ENCODE results near the gene TOR4A.
A peak's percentile ranks its signal among the peaks of the same experiment; 100 is the strongest.
"Not testable (repeated sequence)": the region's sequence is repeated elsewhere in the genome, so short reads cannot be mapped to it uniquely, and the experiment has no call there.

The TOR4A gene

GRCh38 chr9:137318602-137319001 is 41.1 kb downstream of the TOR4A start:
- DNase-seq (ENCODE audit: low read depth), result no peak

DNA sequence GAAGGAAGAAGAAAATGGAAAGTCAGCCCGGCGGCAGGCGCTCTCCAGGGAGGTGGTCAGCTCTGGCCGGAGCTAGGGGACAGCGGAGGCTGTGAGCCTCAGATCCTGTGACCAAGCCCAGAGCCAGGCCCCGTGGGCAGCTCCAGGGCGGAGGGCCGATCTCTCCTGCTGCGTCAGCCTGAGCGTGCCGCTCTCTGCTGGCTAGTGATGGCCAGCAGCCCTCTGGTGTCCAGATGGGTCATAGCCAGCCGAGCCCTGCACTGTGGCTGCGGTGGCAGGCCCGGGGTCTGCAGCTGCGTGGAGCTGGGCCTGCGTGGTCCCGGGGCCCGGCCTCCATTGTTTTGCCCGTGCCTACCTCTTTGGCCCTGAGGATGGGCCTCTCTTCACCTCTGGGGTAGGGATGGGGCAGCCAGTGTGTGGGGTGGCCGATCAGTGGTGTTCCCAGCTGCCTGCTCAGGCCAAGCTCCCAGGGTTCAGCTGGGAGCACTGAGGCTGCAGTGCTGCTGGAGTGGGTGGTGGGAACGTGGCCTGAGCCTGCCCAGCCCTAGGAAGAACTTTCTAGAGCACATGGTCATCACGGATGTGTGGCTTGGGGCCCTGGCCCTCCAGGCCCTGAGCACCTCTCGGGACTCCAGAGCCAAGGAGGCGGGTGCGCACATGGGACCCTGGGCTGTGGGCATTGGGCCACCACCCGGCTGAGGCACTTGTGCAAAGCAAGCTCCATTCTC is 41.6 kb downstream of the TOR4A start:
- peak; percentile 42 for DNase-seq (ENCODE audit: low read depth)

GRCh38 chr9:137319739-137320551 is 42.4 kb downstream of the TOR4A start:
- DNase-seq (ENCODE audit: low read depth), result no peak

DNA sequence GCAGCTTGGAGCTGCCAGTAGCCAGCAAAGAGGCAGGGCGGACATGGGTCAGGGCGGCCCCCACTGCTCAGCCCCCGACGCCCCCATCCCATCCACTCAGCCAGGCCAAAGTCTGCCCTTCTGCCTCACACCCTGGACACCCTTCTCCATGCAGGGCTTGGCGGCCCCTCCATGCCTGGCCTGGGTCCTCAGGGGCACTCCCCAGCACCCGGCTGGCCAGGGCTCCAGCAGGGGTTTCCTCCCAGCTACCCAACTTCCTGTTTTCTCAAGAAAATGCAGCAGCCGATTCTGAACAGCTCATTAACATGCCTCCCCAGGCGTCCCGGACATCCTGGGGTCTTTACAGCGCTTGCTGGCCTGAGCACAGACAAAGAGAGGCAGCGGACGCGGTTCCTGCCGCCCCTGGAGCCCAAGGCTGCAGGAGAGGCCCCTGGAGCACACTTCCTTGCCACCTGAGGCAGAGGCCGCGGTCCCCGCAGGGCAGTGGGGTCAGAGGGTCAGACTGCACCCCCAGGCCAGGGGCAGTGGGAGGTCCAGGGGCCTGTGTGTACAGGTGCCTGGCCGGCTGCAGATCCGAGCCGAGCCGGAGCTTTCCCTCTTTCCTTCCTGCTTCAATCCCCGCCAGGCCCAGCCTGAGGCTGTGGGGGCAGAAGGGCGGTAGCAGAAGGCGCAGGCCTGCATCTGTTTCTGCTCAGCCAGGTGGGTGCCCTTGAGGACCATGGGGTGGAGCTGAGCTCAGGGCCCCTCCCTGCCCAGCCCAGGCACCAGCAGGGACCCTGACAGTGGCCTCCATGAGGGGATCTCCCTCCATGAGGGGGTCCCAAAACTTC is 43.2 kb downstream of the TOR4A start:
- DNase-seq (ENCODE audit: low read depth), result no peak

- DNase-seq (ENCODE audit: low read depth), result no peak
These were observed 44.3 kb downstream of the TOR4A start for GRCh38 chr9:137321726-137322361.

DNA sequence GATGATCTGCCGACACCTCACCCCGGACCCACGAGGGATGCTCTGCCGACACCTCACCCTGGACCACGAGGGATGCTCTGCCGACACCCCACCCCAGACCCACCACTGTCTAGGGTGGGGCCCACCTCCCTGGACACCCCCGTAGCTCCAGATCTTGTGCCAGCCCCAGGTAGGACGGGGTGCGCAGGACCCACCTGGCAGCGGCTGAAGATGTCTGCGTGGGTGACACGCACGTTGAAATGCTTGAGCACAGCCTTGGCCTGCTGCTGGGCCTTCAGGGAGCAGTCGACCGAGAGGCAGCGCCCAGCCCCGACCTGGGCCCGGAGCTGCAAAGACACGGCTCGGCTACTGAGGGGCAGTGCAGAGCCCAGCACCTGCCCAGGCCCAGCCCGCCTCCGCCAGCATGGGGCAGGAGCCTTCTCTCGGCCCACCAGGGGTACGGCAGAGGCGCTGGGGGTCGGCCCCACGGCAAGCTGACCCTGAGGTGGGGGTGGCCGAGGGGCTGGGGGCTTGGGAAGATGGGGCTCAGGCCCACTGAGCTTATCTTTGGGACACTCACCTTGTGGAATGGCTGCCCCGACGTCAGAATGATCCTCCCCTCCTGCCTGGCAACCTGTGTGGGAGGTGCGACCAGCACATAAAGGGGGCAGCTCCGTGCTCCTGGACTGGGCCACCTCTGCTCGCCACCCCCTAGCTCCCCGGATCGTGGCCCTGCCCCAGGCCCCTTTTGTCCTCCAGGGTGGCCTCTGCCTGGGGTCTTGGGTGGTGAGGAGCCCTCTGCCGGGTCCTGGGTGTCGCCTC is 46.2 kb downstream of the TOR4A start:
- no peak for DNase-seq (ENCODE audit: low read depth)

GRCh38 chr9:137325124-137325523 is 47.6 kb downstream of the TOR4A start:
- no peak for DNase-seq (ENCODE audit: low read depth)

DNA sequence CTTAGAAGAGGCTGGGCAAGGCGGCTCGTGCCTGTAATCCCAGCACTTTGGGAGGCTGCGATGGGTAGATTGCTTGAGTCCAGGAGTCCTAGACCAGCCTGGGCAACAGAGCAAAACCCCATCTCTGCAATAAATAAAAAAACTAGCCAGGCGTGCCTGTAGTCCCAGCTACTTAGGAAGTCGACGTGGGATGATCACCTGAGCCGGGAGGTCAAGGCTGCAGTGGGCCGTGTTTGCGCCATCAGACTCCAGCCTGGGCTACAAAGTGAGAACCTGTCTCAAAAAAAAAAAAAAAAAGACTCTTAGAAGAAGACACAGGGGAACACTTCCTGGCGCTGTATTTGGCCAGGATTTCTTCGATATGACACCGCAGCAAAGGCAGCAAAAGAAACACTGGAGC is 48.3 kb downstream of the TOR4A start:
- DNase-seq (ENCODE audit: low read depth), result no peak

- no peak for DNase-seq (ENCODE audit: low read depth)
These were observed 49.0 kb downstream of the TOR4A start for GRCh38 chr9:137326445-137327065.

GRCh38 chr9:137327641-137328550 is 50.4 kb downstream of the TOR4A start:
- DNase-seq (ENCODE audit: low read depth), result peak; percentile 27

GRCh38 chr9:137329590-137329989 is 52.1 kb downstream of the TOR4A start:
- DNase-seq (ENCODE audit: low read depth), result not testable (repeated sequence)

DNA sequence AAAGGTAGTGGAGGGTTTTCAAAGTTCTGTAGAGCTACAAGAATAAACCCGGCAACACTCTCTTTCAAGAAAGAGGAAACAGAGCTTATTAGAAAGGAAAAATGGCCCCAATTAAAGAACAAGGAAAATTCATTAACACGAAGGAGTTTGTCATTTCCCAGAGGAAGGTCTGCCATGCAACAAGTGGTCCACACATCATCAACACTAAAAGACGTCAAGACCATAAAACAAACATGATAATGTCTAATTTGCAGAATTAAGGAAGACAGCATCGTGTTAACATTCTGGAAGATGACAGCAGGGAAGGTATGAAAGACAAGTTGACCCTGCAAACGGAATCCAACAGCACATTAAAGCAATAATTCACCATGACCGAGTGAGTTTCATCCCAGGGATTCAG is 53.2 kb downstream of the TOR4A start:
- no peak for DNase-seq (ENCODE audit: low read depth)

- DNase-seq (ENCODE audit: low read depth), result no peak
These were observed 54.4 kb downstream of the TOR4A start for GRCh38 chr9:137331929-137332328.

Measured in ELR (cell line).